ENCODE results near the gene MYO6. TPM values are rescaled to one million over a fixed set of nuclear protein-coding genes. Genes with fewer than 3 reads are reported as not detected.
A peak's percentile ranks its signal among the peaks of the same experiment; 100 is the strongest.
"Not testable (repeated sequence)": the region's sequence is repeated elsewhere in the genome, so short reads cannot be mapped to it uniquely, and the experiment has no call there.

MYO6 gene
- total RNA-seq, 1 donor: 16.4 TPM

DNA sequence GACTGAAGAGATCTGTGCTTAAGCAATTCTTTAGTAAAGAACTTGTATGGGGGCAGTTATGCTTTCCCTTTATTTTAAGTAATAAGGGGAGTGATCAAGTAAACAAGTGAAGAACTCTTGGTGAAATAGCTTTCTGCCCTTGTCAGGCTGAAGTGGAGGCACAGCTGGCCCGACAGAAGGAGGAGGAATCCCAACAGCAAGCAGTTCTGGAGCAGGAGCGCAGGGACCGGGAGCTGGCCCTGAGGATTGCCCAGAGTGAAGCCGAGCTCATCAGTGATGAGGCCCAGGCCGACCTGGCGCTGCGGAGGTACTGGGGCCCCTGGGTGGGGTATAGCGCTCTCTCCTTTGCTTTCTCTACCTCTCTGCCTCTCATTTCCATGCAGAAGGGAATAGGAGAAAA, 143.3 kb downstream of the MYO6 start:
- no peak overlapping the region for H3K4me3 ChIP-seq (ENCODE audit: low read depth, low read length)
- TF ChIP-seq, protein P1, sequence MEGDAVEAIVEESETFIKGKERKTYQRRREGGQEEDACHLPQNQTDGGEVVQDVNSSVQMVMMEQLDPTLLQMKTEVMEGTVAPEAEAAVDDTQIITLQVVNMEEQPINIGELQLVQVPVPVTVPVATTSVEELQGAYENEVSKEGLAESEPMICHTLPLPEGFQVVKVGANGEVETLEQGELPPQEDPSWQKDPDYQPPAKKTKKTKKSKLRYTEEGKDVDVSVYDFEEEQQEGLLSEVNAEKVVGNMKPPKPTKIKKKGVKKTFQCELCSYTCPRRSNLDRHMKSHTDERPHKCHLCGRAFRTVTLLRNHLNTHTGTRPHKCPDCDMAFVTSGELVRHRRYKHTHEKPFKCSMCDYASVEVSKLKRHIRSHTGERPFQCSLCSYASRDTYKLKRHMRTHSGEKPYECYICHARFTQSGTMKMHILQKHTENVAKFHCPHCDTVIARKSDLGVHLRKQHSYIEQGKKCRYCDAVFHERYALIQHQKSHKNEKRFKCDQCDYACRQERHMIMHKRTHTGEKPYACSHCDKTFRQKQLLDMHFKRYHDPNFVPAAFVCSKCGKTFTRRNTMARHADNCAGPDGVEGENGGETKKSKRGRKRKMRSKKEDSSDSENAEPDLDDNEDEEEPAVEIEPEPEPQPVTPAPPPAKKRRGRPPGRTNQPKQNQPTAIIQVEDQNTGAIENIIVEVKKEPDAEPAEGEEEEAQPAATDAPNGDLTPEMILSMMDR (IDR thresholded peaks at IDR 0.05; ENCODE audit: insufficient read depth, low read length): no peak
- no peak for DNase-seq (ENCODE audit: low read depth)

DNA sequence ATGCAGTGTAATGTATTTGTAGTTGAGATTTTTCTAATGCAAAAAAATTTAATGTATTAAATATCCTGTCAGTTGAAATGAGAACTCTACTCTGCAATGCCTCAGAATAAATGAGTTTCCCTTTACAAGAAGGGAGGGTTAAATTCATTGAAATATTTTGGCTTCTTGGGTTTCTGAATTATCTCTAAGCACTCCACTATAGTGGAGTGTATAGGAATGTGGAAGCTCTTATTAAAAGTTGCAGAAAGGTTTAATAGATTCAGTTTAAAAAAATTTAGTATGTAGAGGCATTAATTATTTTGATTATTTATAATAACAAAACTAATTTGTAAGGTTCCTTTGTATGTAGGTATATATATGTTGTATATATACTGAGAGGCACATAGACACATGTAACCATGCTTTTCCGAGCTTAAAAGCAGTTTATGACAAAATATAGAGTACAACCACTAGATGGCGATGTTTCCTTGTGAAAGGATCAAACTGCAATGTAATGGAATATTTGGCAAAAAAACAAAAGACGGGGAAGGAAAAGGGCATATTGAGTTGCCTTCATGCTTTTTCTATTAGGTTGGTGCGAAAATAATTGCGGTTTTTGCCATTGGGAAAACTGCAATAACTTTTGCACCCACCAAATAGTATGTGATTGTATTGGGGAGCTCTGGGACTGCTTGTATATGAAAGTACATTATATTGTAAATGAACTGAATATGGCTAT, 144.2 kb downstream of the MYO6 start:
- TF ChIP-seq, protein P1 (IDR thresholded peaks at IDR 0.05; ENCODE audit: insufficient read depth, low read length): peak; percentile 66
- DNase-seq (ENCODE audit: low read depth): peak; percentile 88
- H3K4me3 ChIP-seq (ENCODE audit: low read depth, low read length): no peak overlapping the region

DNA sequence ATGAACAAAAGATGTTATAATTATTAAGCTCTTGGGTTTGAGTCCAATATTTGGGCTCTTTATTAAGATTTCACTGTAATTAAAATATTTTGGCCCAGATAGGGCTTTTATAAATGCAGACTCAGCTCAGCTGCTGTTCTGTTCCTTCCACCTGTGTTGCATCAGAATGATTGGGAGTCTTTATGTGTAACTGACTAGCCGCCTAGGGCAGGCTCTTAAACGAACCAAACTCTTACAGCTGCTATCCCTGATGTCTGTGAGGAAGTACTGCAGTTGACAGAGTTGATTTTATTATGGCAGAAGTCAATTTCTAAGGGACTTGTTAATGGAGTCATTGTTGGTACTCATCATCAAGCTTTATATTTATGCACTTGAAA, 144.7 kb downstream of the MYO6 start:
- TF ChIP-seq, protein P1 (IDR thresholded peaks at IDR 0.05; ENCODE audit: insufficient read depth, low read length): no peak
- DNase-seq (ENCODE audit: low read depth): no peak
- H3K4me3 ChIP-seq (ENCODE audit: low read depth, low read length): no peak overlapping the region

DNA sequence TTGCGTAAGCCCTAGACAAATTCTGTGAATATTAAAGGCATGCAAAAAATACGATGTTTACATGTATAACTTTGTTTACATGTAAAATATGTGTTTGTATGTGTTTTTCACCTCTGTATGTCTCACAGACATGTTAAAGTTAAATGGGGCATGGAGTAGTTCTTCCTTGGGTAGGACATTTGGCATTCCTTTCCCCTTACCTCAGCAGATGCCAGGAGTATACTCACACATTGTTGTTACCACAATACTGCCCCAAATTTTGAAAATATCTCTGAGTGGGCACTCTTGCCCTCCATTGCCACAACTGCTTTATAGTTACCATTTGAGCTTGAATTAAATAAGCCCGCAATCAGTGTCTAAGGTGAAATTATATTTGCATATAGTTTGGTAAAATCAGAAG, 147.5 kb downstream of the MYO6 start:
- TF ChIP-seq, protein P1 (IDR thresholded peaks at IDR 0.05; ENCODE audit: insufficient read depth, low read length): no peak
- H3K4me3 ChIP-seq (ENCODE audit: low read depth, low read length): no peak overlapping the region
- no peak for DNase-seq (ENCODE audit: low read depth)

DNA sequence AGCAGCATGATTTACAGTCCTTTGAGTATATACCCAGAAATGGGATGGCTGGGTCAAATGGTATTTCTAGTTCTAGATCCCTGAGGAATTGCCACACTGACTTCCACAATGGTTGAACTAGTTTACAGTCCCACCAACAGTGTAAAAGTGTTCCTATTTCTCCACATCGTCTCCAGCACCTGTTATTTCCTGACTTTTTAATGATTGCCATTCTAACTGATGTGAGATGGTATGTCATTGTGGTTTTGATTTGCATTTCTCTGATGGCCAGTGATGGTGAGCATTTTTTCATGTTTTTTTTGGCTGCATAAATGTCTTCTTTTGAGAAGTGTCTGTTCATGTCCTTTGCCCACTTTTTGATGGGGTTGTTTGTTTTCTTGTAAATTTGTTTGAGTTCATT, 151.2 kb downstream of the MYO6 start:
- DNase-seq (ENCODE audit: low read depth); H3K4me3 ChIP-seq (ENCODE audit: low read depth, low read length): not testable (repeated sequence)

DNA sequence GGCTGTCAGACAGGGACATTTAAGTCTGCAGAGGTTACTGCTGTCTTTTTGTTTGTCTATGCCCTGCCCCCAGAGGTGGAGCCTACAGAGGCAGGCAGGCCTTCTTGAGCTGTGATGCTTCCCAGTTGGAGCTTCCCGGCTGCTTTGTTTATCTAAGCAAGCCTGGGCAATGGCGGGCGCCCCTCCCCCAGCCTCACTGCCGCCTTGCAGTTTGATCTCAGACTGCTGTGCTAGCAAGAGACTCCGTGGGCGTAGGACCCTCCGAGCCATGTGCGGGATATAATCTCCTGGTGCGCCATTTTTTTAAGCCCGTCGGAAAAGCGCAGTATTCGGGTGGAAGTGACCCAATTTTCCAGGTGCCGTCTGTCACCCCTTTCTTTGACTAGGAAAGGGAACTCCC, 156.1 kb downstream of the MYO6 start:
- not testable (repeated sequence) for H3K4me3 ChIP-seq (ENCODE audit: low read depth, low read length); DNase-seq (ENCODE audit: low read depth)

DNA sequence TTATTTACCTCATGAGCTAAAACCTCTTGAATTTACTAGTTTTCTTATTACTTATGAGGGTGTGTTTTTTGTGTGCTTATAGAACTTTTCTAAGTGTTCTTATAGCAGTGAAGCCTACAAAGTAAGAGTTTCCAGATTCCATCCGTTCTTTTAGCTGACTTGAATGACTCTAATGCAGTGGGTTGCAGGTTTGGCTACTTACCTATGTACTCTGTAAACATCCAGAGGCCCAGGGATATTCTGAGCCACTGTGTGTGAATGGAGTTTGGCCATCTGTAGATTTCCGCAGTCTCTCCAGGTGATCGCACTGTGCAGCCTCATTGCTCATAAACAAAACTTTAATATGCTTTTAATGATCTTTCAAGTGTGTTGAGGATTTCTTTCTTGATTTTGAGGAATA, 157.8 kb downstream of the MYO6 start:
- no peak for DNase-seq (ENCODE audit: low read depth)
- TF ChIP-seq, protein P1 (IDR thresholded peaks at IDR 0.05; ENCODE audit: insufficient read depth, low read length): no peak
- no peak overlapping the region for H3K4me3 ChIP-seq (ENCODE audit: low read depth, low read length)

DNA sequence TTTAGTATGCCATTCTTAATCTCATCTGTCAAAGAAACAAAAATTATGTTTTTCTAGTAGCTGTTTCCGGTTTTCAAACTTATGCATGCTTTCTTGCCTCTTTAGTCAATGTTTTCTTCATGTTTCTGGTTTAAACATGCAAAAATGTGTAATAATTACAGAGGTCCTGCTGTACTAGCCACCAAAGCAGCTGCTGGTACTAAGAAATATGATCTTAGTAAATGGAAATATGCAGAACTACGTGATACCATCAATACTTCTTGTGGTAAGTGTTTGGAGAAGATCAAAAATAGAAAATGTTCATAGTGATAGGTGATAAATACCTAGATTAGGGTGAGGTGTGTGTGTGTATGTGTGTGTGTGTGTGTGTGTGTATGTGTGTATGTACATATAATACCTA, 158.4 kb downstream of the MYO6 start:
- TF ChIP-seq, protein P1 (IDR thresholded peaks at IDR 0.05; ENCODE audit: insufficient read depth, low read length): no peak
- H3K4me3 ChIP-seq (ENCODE audit: low read depth, low read length): no peak overlapping the region
- no peak for DNase-seq (ENCODE audit: low read depth)

All from fibroblast of the aortic adventitia (primary cell).